Measurements from ENCODE around the gene RGS6.

The RGS6 gene

DNA sequence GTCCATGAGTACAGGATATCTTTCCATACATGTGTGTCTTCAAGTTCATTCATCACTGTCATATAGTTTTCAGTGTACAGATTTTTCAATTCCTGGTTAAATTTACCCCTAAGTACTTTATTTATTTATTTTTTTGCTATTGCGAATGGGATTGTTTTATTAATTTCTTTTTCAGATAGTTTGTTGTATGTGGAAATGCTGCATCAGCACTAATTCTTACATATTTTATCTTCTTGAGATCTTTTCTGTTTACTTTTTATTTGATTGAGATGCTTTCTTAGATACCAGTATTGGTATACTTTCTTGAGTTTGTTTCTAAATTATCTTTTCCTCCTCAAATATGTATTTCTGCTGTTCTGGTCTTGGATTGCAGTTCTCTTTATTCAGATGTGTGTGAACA is 148.9 kb downstream of the RGS6 start:
- DNase-seq (ENCODE audit: low read depth) = no peak

- DNase-seq (ENCODE audit: low read depth) = no peak
Measured at GRCh38 chr14:72084935-72085334, 152.7 kb downstream of the RGS6 start.

GRCh38 chr14:72089625-72090024 is 157.4 kb downstream of the RGS6 start:
- DNase-seq (ENCODE audit: low read depth) = no peak

DNA sequence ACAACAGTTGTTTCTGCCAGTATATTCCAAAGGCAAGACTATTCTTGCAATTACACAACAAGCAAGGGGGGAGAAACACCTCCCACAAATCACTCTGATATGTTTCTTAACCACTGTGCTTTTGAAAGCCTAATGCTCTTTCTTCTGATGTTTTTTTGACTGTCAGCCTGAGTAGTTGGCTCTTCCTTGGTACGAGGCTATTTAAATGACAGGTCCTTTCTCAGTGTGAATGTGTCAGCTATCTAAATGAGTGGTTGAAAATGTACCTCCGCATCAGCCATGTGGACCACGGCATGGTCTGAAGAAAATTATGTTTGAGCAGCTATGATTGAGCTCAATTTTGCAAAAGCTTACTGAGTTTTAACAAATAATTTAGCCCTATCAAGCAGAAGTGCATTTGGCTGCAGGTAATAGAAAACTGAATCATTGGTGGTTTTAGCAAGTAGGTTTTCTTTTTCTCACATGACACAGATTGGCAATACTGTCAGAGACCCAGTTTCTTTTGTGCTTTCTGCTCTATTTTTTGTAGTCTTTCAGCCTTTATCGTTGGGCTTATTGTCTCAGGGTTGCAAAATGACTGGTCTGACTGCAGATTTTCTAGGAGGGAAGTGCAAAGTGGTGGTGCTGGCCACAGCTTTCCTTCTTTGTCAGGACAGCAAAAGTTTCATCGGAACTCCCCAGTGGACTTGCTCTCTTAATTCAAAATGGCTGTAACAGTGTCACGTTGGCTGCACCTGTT is 162.8 kb downstream of the RGS6 start:
- DNase-seq (ENCODE audit: low read depth) = no peak

DNA sequence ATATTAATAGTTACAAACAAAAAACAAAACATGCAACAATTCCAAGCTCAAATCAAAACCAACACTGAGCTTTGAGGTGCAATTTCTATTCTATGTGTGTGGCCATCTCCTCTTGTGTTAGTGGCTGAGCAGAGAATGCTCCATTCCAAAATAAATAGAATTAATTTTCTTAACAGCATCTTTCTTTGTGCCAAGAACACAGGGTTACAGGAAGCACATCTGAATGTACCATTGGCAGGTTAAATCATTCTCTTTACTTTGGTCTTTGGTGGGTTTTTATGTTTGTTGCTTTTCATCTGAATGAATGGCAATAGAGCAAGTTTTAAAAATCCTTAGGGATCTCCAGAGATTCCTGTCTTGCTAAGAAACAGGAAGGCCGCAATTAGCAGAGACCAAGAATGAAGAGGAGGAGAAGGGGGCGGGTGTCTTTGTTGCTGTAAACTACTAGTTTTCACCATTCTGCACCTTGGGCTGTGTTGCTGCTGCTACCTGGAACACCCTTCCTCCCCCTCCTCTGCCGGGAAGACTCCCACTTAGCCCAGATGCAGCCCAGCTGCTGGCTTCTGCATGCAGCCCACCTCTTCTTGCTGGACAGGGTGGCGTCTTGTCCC is 165.0 kb downstream of the RGS6 start:
- DNase-seq (ENCODE audit: low read depth) = no peak

- no peak for DNase-seq (ENCODE audit: low read depth)
Measured at GRCh38 chr14:72098210-72098609, 166.0 kb downstream of the RGS6 start.

DNA sequence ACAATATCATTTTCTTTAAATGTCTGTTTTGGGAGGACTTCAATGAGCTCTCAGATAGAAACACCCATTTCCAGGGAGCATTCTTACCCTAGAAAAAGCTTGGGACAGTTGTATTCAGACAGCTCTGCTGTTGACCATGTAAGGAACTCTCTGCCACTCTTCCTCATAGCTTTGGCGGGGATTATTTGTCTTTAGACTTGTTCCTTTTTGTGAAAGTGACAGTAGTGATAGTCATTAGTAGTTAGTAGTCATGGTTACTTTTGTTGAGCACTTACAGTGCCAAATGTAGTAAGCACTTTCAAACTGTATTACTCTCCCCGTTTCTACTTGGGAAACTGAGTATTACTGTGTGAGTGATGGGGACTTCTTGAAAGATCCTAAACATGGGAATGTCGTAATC is 167.3 kb downstream of the RGS6 start:
- no peak for DNase-seq (ENCODE audit: low read depth)

GRCh38 chr14:72104011-72104613 is 171.9 kb downstream of the RGS6 start:
- DNase-seq (ENCODE audit: low read depth) = peak; percentile 5

- no peak for DNase-seq (ENCODE audit: low read depth)
Measured at GRCh38 chr14:72111911-72112310, 179.7 kb downstream of the RGS6 start.

- no peak for DNase-seq (ENCODE audit: low read depth)
Measured at GRCh38 chr14:72118841-72119240, 186.6 kb downstream of the RGS6 start.

DNA sequence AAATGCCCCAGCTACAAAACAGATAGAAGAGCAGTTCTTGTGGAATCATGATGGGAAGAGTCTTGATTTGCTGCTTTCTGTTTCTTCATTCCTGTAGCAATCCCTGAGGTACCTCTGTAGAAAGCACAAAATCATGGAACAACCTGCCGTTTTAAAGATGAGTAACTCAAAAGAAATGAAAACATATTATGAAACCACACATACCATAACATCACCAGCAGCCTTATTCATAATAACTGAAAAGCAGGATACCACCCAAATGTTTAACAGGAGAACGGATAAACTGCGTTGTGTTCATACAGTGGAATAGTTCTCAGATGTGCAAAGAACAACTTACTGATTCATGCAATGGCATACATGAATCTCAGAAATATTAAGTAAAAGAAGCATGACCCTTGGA is 188.1 kb downstream of the RGS6 start:
- DNase-seq (ENCODE audit: low read depth) = no peak

DNA sequence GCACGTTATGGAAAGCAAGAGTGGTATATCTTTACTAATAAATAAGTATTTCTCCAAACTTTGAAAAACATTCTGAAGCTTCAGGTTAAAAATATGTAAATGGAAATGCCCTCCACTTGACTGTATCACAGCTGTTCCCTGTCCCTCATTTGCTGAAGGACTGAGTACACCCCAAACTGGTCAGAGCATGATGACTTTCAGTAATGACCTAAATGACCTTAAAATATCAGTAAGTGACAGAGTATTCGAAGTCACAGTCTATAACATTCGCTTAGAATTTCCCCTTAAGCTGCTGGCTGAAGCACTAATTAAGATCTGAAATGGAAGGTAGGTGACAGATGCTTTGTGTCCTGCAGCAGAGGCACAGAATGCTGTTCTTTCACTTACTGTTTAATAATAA is 191.5 kb downstream of the RGS6 start:
- DNase-seq (ENCODE audit: low read depth) = no peak

DNA sequence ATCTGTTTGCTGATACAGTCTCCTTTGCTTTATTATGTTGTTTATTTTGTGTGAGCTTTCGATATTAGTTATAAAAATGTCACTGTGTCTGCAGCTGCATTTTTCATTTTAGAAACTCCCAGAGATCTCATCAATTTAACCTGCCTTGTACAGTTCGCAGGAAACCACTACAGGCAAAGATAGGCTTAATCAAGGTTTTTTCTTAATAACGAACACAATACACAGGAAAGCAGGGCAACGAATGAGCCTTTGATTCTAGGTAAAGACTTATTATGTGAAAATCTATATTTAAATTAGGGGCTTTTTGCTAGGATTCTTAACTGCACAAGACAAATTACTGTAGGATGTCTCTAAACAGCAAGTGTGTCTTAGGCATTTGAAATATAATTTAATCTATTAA is 191.9 kb downstream of the RGS6 start:
- no peak for DNase-seq (ENCODE audit: low read depth)

- no peak for DNase-seq (ENCODE audit: low read depth)
Measured at GRCh38 chr14:72126091-72126490, 193.9 kb downstream of the RGS6 start.

- DNase-seq (ENCODE audit: low read depth) = no peak
Measured at GRCh38 chr14:72126561-72126960, 194.3 kb downstream of the RGS6 start.

GRCh38 chr14:72128629-72129028 is 196.4 kb downstream of the RGS6 start:
- DNase-seq (ENCODE audit: low read depth) = no peak

GRCh38 chr14:72129291-72129690 is 197.1 kb downstream of the RGS6 start:
- no peak for DNase-seq (ENCODE audit: low read depth)

DNA sequence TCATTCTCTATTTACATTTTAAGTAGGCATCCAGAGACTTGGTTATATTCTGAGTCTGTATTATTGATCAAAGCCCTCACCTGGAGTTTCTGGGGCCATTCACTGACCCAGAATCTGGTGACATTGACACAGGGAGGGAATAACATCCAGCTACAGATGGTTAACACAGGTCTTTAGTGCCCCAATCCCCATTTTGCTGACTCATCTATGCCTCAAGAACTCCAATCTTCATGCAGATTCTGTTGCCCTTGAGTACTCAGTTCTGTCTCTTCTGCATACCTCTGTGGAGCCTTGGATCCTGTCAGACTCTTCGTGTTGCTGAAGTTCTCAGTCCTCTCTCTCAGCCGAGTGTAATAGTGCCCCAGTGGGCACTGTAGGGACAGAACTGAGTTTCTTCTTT is 208.9 kb downstream of the RGS6 start:
- no peak for DNase-seq (ENCODE audit: low read depth)

- DNase-seq (ENCODE audit: low read depth) = no peak
Measured at GRCh38 chr14:72142328-72142727, 210.1 kb downstream of the RGS6 start.

DNA sequence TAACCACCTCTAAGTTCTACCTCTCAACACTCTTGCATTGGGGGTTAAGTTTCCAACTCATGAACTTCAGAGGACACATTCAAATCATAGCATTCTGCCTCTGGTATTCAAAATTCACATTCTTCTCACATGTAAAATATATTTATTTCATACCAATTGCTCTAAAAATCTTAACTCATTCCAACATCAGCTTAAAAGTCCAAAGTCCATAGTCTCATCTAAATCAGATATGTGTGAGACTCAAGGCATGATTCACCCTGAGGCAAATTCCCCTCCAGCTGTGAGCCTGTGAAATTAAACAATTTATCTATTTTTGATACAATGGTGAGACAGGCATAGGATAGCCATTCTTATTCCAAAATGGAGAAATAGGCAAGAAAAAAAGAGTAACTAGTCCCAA is 214.0 kb downstream of the RGS6 start:
- no peak for DNase-seq (ENCODE audit: low read depth)

GRCh38 chr14:72154645-72155378 is 222.6 kb downstream of the RGS6 start:
- DNase-seq (ENCODE audit: low read depth) = no peak

GRCh38 chr14:72155379-72155993 is 223.3 kb downstream of the RGS6 start:
- no peak for DNase-seq (ENCODE audit: low read depth)
